Activated CD8-positive, alpha-beta memory T cell treated with anti-CD3 and anti-CD28 coated beads for 24 hours (primary cell): Measurements from ENCODE around the gene FAM163A.
"Not testable (repeated sequence)": the region's sequence is repeated elsewhere in the genome, so short reads cannot be mapped to it uniquely, and the experiment has no call there.

Experiments used
- DNase-seq: peaks from one replicate; pipeline ENCODE4 v3.0.0-alpha.2; 2020

The FAM163A gene

DNA sequence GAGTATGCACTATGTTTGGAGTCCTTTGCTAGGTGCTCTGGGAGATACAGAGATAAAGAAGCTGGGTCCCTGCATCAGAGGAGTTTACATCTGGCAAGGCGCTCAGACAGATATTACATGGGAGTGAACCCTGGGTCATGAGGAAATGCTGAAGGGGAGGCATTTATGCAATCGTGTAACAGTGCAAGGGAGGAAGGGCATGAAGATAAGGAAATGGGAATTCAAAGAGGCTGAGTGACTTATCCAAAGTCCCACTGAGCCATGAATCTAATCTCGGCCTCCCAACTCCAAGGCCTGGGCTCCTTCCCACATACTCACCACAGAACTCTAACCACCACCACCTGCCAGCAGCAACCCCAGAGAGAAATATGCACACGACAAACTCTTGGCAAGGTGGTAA, 51.6 kb downstream of the FAM163A start:
- DNase-seq: no peak

DNA sequence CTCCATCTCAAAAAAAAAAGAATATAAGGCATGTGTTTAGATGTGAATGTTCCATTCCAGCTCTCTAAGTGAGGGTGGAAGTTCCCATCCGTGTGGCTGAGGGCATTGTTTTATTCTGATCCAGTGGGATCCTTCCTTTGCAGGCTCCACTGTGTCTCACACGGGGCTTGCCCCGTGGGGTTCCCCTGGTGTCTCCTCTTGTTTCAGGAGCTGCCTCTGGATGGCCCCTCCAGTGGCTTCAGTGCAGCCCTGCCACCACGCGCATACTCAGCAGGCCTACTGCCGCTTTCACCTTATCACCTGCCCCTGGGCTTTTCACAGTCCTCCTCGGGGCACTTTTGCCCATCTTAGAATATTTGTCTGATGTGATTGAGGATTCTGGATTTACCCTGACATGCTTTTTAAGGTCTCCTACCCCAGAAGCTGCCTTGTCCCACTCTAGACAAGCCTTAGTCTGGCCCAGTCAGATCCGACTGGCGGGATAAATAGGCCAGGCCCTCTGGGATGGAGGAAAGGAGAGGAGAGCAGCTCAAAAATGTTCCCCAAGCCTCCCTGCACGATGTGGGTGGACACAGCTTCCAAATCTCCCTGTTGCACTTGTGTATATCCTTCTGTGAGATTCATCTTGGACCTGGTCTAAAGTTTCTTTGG, 55.2 kb downstream of the FAM163A start:
- DNase-seq: no peak

DNA sequence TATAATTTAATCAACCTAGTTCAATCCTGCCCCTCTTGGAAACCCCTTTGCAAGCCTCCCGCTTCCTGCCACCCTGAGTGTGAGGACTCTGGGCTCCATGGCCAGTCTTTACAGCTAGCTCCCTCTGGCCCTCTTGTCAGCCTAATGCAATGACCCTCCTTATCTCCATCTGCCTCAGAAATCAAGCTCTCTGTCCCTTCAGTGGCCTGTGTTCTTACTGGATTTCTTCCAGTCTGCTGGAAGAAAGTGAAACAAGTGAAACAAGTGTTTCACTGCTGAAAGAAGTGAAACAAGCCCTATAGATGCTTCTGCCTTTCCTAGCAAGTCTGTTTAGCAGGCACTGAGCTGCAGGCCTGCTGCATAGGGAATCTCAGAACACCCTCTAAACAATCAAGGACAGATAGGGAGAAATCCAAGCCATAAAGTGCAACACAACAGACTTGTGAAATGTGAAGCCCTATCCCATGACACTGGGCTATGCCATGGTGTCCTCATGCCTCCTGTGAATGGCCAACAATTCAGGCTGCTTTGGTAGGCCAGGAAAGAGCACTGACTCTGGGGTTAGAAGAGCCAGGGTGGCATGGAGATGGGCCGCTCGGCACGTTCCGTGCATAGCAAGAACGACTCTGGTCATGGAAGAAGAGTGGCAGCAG, 55.9 kb downstream of the FAM163A start:
- DNase-seq: no peak

DNA sequence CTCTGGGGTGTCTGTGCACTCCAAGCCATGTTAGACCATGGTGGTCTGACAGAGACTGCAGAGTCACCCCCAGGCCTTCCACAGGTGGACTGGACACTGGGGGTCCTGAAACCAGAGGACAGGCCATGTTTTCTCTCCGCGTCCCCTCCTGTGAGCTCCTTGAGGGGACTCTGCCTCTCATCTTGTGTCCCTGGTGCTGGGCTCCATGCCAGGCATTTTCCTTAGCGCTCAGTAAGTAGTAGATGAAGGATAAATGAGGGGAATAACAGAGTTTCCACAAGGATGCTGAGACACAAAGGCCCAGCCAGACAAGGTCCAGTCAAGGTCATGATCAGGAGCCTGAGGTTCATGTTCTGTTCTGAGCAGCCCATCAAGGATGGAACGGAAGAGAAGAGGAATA, 57.4 kb downstream of the FAM163A start:
- no peak for DNase-seq

DNA sequence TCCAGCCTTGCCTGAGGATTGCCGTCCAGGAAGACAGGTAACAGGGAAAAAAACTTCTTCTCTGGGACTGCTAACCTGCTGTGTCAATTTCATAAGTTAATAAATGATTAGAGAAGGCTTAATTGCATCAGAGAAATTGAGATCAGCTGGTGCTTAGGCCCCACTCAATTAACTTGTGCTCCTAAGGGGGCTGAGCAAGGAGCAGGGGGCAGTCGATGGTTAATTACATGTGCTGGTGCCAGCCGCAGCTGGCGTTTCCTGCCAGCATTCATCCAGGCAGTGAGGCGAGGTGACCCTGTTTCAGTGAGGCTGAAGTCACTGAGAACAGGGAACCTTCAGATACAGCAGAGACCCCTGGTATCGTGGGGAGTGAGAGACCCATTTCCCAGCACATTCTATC, 60.0 kb downstream of the FAM163A start:
- no peak for DNase-seq

DNA sequence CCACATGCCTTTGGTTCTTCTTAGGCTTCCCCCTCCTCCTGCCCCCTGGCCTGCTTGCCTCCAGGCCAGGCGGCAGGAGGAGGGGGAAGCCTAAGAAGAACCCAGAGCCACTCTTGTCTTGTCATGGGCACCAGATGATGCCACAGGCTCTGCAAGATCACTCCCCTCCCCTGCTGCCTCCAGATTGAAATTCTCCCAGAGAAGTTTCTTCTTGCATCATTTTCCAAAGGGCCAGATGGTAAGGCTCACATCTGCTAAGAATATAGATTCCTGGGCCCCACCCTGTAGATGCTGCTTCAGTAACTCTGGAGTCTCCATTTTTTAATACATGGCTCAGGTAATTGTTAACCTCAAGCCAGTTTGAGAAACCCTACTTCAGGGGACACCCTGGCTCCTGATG, 60.8 kb downstream of the FAM163A start:
- no peak for DNase-seq

DNA sequence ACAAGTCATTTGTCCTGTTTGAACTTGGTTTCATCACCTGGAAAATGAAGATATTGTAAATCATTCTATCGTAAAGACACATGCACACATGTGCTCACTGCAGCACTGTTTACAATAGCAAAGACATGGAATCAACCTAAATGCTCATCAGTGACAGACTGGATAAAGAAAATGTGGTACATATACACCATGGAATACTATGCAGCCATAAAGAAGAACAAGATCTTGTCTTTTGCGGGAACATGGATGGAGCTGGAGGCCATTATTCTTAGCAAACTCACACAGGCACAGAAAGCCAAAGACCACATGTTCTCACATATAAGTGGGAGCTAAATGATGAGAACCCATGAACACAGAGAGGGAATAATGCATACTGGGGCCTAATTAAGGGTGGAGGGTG, 61.3 kb downstream of the FAM163A start:
- DNase-seq: not testable (repeated sequence)

DNA sequence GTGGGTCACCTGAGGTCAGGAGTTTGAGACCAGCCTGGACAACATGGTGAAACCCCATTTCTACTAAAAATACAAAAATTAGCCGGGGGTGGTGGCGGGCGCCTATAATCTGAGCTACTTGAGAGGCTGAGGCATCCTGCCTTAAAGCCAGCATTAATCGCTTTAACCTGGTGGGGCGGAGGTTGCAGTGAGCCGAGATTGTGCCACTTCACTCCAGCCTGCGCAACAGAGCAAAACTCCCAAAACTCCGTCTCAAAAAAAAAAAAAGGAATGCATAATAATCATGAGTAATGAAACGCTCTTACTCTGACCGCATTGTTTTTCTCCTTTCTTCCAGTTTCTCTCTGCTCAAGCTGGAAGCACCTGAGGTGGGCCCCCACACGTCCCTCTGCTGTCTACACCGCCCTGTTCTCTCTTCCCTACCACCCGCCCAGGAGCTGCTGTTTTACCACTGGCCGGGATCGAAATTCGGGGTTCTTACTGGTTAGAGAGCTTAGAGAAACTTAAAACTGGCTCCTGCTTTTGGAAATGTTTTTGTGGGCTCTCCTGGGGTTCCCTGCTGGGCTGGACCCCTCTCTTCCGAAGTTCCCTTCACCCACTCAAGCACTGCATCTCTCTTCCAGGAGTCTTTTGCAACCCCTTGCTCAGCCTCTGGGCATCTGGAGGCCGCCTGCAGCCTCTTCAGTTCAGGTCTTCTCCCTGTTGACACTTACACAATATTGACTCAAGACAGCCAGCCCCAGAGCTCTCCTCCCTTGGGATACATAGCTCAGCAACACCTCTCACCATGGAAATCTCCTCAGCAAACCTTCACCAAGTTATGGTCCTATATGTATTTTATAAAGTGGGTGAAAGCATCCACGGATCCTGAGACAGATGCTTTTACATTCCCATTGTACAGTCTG, 62.5 kb downstream of the FAM163A start:
- no peak for DNase-seq

DNA sequence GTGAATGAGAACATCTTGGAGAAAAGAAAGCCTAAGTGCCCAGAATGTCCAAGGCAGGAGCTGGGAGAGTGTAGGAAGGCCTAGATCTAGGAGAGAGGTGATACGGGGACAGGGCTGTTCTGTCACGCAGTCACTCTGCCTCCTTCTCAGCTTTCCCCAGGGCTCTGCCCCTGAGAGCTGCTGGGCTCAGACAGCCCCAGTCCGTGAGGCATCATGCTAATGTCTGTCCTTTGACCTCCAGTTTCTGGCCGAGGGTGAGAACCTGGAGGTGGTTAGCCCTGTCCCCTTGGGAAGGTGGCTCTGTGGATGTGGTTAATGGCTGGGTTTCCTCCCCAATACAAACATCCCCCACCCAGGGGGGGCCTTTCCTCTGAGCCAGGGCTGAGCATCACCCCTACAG, 63.2 kb downstream of the FAM163A start:
- no peak for DNase-seq

DNA sequence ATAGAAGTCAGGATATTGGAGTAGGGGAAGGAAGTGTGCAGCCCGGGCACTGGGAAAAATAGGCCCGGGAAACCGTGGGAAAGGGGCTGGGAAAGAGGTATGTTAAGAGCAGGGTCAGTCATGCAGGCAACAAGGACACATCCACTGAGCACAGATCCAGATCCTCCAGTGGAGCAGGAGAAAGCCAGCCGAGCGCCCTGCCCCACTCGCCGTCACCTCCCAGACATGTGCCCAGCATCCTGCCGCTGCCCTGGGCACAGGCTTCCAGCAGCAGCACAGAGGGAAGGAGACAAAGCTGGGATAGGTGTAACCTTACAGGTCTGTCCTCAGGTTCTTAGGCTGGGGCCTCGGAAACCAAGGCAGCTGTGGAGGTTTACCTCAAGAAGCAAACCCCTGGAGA, 64.2 kb downstream of the FAM163A start:
- DNase-seq: no peak

DNA sequence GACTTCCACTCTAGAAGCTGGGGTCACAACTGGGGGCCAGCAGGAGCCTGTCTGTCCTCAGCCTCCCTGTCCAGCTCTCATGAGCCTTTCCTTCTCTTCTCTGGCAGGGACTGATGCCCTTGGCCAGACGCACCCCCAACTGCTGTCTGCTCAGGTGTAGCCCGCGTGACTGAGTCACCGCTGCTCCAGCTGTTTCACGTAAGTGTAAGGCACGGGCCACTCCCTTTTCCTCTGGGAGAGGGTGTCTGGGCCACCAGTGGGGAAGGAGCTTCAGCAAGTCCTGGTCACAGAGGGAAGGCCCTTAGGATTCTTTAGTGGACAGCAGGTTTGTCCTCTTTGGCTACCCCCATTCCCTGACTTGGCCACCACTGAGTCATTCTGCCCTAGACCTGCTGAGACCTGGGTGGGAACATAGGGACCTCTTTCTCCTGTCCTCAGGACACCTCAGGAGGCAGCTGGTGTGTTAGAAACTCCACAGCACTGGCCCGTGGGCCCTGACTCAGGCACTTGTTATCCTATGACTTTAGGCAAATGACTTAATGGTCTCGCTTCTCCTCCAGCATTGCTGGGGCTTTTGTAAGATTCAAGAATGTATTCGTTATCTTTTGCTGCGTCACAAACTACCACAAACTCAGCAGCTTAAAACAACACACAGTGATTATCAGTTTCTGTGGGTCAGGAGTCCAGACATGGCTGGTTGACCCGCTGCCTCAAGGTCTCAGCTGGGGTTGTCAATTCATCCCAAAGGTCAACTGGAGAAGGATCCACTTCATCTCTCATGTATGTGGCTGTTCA, 64.8 kb downstream of the FAM163A start:
- DNase-seq: no peak

DNA sequence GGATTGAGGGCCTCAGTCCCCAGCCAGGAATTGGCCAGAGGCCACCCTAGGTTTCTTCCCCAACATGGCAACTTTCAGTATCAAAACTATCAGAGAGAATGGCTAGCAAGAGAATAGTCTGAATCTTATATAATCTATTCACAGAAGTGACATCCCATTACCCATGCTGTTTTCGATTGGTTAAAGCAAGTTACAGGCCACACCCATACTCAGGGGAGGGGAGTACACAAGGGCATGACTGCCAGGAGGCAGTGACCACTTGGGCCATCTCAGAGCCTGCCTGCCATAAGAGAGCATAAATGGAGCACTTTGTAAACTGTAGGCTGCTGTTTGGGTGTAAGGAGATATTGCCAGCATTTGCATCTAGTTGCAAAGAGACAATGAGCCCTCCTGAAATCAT, 65.4 kb downstream of the FAM163A start:
- DNase-seq: no peak

DNA sequence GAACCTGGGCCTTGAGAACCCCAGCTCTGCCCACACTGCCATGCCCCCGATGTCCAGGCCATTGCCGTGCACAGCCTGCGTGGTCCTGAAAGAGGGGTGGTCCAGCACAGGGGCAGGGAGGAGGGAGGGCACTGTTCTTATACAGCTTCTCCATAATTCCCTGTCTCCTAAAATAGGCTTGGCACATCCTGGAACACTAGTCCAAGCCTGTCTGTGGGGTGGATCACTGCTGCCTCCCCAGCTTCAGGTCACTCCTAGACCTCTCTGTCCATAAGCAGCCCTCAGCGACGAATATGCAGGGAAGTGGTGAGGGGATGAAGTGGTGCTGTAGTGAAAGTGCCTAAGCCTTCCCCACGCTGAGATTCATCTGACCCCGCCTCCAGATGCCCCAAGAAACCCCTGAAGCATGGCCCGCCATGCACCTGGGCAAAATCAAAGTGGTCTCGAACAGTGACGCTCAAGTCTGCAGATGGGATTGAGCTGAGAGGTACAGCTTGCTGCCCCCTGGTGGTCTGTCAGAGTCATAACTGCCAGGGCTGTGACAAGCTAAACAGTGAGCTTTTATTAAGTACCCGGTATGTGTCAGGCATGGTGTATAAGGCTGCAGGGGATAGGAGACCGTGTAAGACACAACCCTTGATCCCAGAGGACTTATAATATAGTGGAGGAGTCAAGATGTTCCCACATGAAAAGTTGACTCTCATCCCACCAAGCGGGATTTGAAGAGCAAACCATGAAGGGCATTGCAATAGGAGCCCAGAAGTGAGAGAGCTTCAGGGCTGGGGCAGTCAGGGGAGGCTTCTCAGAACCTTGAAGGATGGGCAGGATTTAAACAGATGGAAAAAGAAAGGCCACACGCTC, 66.6 kb downstream of the FAM163A start:
- peak; percentile 79 for DNase-seq

DNA sequence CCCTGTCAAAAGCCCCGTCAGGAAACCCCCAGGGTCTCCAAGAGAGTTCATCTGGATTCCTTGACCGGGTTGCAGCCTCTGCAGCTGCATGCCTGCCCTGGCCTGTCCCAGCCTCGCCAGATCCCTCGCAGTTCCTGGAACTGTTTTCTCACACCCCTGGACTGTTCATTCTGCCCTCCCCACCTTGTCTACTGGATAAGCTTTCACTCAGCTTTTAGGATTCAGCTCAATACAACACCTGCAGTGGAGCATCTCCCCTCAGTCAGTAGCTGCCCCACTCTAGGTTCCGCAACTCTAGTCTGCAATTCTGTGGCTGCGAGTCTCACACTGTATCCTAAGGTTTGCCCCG, 67.2 kb downstream of the FAM163A start:
- no peak for DNase-seq

DNA sequence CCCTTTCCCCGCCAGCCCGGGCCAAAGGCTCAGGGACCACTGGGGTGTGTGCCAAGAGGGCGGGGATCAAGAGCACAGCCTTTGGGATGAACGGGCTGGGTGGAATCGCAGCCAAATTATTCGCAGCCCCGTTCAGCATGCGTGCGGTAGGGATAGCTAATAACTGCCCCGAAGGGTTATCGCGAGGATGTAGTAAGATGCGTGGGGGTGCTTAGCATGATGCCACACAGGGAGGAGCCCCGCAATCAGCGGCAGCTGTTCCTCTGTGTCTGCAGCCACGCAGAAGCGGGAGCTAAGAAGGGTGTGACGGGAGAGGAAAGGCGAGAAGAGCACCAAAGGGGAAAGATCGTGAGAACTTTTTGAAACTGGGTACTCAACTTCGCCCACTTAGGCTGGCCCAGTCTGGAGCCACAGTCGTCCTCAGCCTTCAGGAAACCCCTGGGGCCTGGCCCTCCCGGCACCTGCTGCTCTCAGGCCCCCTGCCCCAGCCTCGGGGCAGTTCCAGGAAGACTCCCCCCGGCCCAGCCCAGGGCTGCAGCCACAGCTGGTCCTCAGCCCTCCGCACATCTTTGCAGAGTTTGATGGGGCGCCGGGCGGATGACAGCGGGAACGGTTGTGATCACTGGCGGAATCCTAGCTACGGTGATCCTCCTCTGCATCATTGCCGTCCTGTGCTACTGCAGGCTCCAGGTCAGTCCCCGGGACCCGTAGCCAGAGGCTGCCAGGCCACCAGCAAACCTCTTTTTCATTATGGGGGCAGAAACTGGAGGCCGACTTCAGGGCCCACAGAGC, 69.6 kb downstream of the FAM163A start:
- DNase-seq: no peak

DNA sequence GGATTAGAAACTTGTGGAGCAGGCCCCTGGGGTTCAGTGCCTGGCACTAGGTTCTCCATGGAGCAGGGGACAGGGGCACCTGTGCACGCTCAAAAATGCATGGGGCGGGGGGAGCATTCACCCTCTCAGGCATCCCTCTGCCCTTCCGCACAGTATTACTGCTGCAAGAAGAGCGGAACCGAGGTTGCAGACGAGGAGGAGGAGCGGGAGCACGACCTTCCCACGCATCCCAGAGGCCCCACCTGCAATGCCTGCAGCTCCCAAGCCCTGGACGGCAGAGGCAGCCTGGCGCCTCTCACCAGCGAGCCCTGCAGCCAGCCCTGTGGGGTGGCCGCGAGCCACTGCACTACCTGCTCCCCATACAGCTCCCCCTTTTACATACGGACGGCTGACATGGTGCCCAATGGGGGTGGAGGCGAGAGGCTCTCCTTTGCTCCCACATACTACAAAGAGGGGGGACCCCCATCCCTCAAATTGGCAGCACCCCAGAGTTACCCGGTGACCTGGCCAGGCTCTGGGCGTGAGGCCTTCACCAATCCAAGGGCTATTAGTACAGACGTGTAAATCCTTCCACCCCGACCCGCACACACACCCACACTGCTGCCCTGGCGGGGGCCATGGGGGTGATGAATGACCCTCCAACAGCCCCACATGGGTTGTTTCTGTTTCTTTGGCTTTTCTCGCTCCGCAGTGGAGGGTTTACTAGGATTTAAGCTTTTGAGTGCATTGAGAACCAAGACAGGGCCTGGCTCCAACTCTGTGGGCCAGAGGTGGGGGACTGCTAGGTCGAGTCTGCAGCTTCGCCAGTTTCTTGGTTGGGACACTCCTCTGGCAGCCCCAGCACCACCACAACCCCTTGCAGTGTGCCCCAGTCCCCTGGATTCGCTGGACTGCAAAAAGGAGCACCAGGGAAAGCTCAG, 70.8 kb downstream of the FAM163A start:
- no peak for DNase-seq

DNA sequence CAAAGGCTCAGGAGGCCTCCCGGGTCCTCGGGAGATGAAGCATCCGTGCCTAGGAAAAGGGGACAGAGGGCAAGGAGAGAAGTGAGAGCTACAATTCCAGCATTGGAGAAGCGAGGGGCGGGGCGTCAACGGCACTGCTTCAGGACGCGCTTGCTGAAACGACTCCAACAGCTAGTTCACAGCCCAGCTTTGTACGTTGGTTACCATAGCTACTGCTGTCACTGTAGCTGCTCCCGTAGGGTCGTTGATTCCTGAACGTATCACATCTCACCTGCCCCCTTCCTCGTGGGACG, 71.4 kb downstream of the FAM163A start:
- no peak for DNase-seq

DNA sequence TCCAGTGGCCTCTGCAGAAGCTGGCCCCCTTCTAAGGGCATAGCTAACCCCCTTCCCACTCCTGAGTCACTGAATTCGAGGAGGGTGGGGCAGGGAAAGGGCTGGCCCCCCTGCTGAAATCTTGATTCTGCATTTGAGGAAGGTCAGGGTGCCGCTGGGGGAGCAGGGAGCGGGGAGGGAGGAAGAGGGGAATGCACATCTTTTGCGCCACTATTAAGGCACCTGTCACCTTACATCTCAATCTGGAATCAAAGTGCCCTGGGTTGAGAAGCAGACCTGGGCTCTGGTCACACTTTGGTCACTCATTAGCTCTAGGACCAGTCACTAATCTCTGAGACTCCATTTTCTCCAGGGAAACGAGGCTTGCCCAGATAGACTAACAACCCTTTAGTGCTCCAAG, 72.5 kb downstream of the FAM163A start:
- DNase-seq: no peak

DNA sequence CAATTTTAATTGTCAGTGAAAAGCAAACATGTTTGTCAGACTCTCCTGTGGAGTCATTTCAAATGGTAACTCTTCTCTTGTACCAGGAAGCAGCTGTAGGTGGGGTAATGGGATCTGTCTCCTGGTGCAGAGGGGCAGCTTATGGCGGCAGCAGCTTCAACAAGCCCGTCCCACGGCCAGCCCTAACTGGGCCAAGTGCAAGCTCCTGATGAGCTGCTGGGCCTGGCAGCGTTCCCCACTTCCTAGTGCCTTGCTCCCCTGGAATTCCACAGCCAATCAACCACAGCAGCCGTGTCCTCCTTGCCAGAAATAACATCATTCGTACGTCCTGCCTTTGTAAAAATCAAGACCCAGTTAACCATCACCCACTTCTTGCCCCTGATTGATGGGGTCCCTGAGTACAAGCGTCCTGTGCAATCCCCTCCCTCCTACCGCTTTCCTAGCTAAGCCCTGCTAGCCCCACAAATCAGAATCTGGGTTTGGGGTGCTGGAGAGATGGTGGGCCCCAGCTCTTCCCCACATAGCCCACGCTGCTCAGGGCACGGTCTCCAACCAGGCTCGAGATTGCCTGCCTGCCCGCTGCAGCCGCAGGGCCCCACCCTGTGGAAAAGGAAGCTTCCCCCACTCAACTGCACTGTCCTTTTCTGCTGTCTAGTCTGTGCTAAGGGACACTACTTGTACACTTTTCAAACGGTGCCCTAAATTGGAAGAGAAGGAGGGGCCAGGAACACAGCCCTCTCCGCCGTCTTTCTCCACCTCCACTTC, 73.3 kb downstream of the FAM163A start:
- no peak for DNase-seq

DNA sequence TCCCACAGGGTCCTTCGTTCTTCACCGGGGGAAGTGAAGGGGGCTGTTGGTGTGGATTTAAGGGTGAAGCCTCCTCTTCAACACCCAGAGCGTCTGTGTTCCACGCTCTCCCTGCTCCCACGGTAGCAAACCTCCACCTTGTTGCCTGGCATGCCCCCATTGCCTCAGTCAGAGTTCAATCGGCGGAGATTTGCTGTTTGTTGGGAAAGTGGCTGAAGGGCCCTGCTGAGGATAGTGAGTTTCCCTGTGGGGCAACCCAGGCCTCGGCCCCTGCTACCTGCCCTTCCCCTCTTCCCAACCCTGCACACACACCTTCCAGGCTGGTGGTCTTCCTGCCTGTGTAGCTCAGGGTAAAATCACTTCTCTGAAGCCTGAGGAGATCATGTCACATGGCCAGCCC, 74.0 kb downstream of the FAM163A start:
- no peak for DNase-seq
